ENCODE data around the gene FREM1. TPM values are rescaled to one million over a fixed set of nuclear protein-coding genes. Genes with fewer than 3 reads are reported as not detected.

The FREM1 gene
- total and polyA plus RNA-seq, 2 of the 13 experiments (the other 11 are each of a cell fraction or from before 2014, with no cell fraction given): 64.3 to 202 TPM

DNA sequence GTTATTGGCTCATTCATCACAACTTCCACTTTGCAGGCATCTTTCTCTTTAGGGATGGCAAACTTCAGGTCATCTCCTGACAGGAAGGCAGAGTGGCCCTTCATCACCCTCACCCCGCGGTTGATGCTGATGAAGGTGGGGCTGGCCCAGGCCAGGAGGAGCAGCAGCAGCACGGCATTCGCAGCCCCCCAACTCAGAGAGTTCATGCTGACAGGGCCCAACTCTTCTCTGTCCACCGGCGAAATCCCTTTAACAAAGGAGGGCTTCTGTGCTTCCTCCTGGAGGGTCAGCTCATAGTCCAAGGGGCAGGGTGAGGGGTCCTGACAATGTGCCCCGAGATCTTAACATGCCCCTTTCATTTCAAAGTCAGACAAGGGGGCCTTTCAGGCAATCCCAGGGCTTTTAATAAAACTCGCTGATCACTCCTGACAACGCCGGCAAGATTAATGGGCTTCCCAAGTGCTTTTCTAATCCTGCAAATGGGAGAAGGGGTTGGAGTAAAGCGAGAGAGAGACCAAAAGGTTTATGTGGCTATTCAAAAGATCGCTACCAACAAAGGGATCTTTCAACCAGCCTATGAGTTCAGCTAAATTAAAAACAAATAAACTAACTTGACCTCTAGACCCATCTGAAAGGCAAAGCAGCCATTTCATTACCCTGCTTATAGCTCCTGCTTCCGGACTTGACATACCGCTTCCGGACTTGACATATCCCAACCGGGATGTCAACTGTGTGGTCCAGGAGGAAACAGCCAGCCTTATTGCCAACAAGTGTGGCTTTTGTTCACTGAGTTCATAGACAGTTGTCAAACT lies 41.2 kb downstream of the FREM1 start (continued):
- TF ChIP-seq, protein P1, sequence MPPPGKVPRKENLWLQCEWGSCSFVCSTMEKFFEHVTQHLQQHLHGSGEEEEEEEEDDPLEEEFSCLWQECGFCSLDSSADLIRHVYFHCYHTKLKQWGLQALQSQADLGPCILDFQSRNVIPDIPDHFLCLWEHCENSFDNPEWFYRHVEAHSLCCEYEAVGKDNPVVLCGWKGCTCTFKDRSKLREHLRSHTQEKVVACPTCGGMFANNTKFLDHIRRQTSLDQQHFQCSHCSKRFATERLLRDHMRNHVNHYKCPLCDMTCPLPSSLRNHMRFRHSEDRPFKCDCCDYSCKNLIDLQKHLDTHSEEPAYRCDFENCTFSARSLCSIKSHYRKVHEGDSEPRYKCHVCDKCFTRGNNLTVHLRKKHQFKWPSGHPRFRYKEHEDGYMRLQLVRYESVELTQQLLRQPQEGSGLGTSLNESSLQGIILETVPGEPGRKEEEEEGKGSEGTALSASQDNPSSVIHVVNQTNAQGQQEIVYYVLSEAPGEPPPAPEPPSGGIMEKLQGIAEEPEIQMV (CRISPR knock-in tag; IDR thresholded peaks at IDR 0.05; ENCODE audit: low read depth): 0 out of 2 replicates have a peak, but pooled peaks have one; percentile 44
- TF ChIP-seq HMG20B (CRISPR knock-in tag; conservative IDR thresholded peaks at IDR 0.05) (0 out of 2 replicates have a peak, but pooled peaks have one; percentile 51), HDAC2 (CRISPR knock-in tag; IDR thresholded peaks at IDR 0.05) (peak; percentile 83; the same call in 1 of the 2 replicates), ZNF703 (CRISPR knock-in tag; IDR thresholded peaks at IDR 0.05; ENCODE audit: borderline replicate concordance) (peak; percentile 75; the same call in 1 of the 2 replicates), ZNF572 (CRISPR knock-in tag; IDR thresholded peaks at IDR 0.05) (no peak), ZNF292 (CRISPR knock-in tag; IDR thresholded peaks at IDR 0.05; ENCODE audit: borderline replicate concordance, low read depth) (peak; percentile 64; the same call in 1 of the 2 replicates), MTA1 (CRISPR knock-in tag; IDR thresholded peaks at IDR 0.05; ENCODE audit: borderline replicate concordance) (peak; percentile 79), ELF4 (CRISPR knock-in tag; IDR thresholded peaks at IDR 0.05; ENCODE audit: borderline replicate concordance) (no peak; the same call in 1 of the 2 replicates), ZFAT (CRISPR knock-in tag; conservative IDR thresholded peaks at IDR 0.05) (no peak), ZFP36L2 (CRISPR knock-in tag; IDR thresholded peaks at IDR 0.05) (no peak), MBNL3 (CRISPR knock-in tag; conservative IDR thresholded peaks at IDR 0.05) (no peak), POLR2A (IDR thresholded peaks at IDR 0.05; ENCODE audit: insufficient read depth in 1 of 2, low read depth in 2 of 2, low read length in 2 of 2) (peak; percentile 60 to 76), ZNF530 (CRISPR knock-in tag; IDR thresholded peaks at IDR 0.05; ENCODE audit: low read depth) (no peak), ZFY (CRISPR knock-in tag; IDR thresholded peaks at IDR 0.05) (peak; percentile 66), NR2F1 (CRISPR knock-in tag; IDR thresholded peaks at IDR 0.05) (peak; percentile 70 to 87; a peak in 3 of 4 replicates)
- TF ChIP-seq, protein P2, sequence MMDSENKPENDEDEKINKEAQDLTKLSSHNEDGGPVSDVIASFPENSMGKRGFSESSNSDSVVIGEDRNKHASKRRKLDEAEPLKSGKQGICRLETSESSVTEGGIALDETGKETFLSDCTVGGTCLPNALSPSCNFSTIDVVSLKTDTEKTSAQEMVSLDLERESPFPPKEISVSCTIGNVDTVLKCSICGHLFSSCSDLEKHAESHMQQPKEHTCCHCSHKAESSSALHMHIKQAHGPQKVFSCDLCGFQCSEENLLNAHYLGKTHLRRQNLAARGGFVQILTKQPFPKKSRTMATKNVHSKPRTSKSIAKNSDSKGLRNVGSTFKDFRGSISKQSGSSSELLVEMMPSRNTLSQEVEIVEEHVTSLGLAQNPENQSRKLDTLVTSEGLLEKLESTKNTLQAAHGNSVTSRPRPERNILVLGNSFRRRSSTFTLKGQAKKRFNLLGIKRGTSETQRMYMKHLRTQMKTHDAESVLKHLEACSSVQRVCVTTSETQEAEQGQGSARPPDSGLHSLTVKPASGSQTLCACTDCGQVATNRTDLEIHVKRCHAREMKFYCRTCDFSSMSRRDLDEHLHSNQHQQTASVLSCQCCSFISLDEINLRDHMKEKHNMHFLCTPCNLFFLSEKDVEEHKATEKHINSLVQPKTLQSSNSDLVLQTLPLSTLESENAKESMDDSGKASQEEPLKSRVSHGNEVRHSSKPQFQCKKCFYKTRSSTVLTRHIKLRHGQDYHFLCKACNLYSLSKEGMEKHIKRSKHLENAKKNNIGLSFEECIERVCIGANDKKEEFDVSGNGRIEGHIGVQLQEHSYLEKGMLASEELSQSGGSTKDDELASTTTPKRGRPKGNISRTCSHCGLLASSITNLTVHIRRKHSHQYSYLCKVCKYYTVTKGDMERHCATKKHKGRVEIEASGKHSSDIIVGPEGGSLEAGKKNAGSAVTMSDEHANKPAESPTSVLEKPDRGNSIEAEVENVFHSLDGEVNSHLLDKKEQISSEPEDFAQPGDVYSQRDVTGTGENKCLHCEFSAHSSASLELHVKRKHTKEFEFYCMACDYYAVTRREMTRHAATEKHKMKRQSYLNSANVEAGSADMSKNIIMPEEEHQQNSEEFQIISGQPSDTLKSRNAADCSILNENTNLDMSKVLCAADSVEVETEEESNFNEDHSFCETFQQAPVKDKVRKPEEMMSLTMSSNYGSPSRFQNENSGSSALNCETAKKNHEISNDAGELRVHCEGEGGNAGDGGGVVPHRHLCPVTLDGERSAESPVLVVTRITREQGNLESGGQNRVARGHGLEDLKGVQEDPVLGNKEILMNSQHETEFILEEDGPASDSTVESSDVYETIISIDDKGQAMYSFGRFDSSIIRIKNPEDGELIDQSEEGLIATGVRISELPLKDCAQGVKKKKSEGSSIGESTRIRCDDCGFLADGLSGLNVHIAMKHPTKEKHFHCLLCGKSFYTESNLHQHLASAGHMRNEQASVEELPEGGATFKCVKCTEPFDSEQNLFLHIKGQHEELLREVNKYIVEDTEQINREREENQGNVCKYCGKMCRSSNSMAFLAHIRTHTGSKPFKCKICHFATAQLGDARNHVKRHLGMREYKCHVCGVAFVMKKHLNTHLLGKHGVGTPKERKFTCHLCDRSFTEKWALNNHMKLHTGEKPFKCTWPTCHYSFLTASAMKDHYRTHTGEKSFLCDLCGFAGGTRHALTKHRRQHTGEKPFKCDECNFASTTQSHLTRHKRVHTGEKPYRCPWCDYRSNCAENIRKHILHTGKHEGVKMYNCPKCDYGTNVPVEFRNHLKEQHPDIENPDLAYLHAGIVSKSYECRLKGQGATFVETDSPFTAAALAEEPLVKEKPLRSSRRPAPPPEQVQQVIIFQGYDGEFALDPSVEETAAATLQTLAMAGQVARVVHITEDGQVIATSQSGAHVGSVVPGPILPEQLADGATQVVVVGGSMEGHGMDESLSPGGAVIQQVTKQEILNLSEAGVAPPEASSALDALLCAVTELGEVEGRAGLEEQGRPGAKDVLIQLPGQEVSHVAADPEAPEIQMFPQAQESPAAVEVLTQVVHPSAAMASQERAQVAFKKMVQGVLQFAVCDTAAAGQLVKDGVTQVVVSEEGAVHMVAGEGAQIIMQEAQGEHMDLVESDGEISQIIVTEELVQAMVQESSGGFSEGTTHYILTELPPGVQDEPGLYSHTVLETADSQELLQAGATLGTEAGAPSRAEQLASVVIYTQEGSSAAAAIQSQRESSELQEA (CRISPR knock-in tag; IDR thresholded peaks at IDR 0.05; ENCODE audit: not compliant biosample characterization): peak; percentile 51
